Umbilical cord (tissue), 2 donors: ENCODE results near the gene BCAP31. TPM values are rescaled to one million over a fixed set of nuclear protein-coding genes. Genes with fewer than 3 reads are reported as not detected.
"Not testable (repeated sequence)": the region's sequence is repeated elsewhere in the genome, so short reads cannot be mapped to it uniquely, and the experiment has no call there.

Source experiments
- DNase-seq: peaks from one replicate; pipeline ENCODE4 v3.0.0-alpha.2; 2015; ENCODE audit warnings: low spot score
- total RNA-seq: library from RNA; depleted of rRNA; stranded (reverse); fragments of >200 nt; gene quantifications from one replicate; pipeline ENCODE4 v1.2.3, GENCODE V29; 2014; ENCODE audit warnings: low replicate concordance; ENCODE audit not compliant: insufficient read depth

Gene BCAP31
- total RNA-seq, 1 donor from 2014 or later = 58.5 TPM

GRCh38 chrX:153709726-153710674 lies 14.2 kb downstream of the BCAP31 start:
- DNase-seq = no peak

GRCh38 chrX:153708415-153708814 lies 15.8 kb downstream of the BCAP31 start:
- peak; percentile 58 for DNase-seq

GRCh38 chrX:153707406-153707805 lies 16.8 kb downstream of the BCAP31 start:
- DNase-seq = no peak

- DNase-seq = no peak
Observed at GRCh38 chrX:153706799-153707198, 17.4 kb downstream of the BCAP31 start.

GRCh38 chrX:153705403-153706060 lies 18.7 kb downstream of the BCAP31 start:
- DNase-seq = not testable (repeated sequence)

GRCh38 chrX:153704631-153705402 lies 19.4 kb downstream of the BCAP31 start:
- DNase-seq = not testable (repeated sequence)

GRCh38 chrX:153704021-153704526 lies 20.1 kb downstream of the BCAP31 start:
- no peak for DNase-seq

- no peak for DNase-seq
Observed at GRCh38 chrX:153703036-153703370, 21.2 kb downstream of the BCAP31 start.

GRCh38 chrX:153702336-153703035 lies 21.7 kb downstream of the BCAP31 start:
- DNase-seq = no peak

- no peak for DNase-seq
Observed at GRCh38 chrX:153701706-153702105, 22.5 kb downstream of the BCAP31 start.

DNA sequence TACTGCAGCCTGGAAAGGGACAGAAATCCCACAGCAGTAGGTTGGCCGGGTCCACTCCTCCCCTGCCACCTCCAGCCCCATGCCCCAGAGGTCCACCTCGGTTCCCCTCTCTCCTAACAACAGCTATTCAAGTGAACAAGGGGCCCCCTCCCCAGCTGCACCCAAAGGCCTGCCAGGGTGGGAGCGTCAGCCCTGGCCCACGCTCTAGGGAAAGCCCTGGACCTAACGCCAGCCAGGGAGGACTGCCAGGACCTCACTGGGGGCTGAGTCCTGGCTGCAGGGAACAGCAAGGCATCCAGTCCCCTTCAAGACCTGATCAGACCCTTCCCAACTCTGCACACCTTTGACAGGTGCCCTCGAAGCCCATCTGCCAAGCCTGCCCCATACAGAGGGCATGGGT lies 23.2 kb downstream of the BCAP31 start:
- DNase-seq = no peak

GRCh38 chrX:153700376-153700945 lies 23.7 kb downstream of the BCAP31 start:
- no peak for DNase-seq

GRCh38 chrX:153699784-153700371 lies 24.3 kb downstream of the BCAP31 start:
- DNase-seq = not testable (repeated sequence)

DNA sequence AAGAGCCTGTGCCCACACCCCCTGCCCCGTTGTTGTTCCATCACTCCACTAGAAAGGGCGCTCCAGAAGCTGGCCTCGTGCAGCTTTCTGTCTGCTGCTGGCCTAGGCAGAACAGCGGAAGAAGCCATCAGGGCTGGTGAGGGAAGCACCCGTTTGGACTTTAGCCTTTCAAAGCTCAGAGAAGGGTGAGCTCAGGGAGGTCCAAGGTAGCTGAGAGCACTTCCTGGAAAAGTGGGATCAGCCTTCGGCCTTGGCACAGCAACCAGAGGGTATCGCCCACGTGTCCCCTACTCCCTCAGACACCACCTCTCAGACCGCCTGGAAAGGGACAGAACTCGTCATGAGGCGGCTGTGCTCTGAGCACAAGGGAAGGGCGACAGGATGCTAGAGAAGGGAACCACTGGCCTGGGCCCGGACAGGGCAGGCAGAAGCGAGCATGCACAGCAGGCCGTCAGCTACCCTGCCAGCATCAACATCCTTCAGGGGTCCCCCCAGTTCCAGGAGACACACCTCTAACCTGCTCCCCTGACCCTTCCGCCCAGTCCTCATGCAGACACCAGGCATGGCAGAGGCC lies 24.9 kb downstream of the BCAP31 start:
- DNase-seq = not testable (repeated sequence)

DNA sequence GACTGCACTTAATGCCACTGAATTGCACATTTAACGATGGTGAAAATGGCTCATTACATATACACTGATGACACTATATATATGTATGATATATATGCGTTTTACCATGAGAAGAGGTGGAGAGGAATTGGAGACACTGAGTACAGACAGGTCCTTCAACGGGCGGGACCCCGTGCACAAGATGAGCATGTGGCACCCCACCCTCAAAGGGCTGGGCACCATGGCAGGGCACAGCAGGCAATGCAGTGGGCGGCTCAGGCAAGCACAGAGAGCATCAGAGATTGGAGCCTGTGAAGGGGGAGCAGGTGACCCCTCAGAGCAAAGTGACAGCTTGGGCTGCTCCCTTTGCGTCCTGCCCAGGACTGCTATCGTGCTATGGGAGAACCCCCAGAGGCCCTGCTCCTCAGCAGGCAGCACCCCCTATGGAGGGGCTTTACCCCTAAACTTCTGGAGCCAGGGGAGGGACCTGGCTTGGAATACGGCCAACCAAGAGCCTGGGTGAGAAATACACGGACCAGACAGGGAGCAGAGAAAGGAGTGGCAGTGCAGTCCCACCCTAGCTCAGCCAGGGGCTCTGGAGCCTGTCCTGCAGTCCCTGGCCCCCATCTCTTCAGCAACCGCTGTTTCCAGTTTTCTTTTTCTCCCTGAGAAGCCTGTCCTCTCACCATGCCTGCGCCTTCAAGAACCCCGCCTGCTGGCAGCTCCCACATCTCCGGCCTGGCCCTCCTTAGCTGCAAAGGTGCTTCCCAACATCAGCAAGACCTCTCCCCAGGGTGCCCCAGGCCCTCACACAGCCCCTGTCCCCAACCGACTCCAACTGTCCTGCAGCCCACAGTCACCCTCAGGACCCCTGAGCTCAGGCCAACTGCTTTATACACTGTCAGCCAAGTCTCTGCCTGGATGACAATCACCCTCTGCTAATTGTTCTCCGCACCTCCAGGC lies 26.0 kb downstream of the BCAP31 start:
- DNase-seq = no peak

GRCh38 chrX:153696986-153697722 lies 27.0 kb downstream of the BCAP31 start:
- not testable (repeated sequence) for DNase-seq

DNA sequence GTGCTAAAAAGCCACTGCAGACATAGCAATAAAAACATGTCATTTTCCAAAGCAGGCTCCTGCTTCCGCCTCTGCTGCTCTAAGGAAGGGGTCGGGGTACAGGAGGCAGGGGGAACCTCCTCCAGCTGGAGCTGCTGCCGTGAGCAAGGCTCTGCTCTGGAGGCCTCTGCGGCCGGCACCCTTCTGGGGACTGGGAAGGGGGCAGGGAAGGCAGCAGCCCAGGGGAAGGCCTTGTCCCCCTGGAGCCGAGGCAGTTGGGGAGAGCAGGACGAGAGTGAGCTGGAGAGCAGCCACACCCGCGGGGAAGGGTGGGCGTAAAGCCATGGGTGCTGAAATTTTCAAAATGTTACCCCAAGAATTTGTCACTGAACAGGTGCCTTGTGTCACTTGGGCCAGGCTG lies 27.6 kb downstream of the BCAP31 start:
- DNase-seq = not testable (repeated sequence)

DNA sequence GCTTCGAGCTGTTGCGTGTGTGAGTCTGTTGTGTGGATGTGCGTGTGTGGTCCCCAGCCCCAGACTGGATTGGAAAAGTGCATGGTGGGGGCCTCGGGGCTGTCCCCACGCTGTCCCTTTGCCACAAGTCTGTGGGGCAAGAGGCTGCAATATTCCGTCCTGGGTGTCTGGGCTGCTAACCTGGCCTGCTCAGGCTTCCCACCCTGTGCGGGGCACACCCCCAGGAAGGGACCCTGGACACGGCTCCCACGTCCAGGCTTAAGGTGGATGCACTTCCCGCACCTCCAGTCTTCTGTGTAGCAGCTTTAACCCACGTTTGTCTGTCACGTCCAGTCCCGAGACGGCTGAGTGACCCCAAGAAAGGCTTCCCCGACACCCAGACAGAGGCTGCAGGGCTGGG lies 28.1 kb downstream of the BCAP31 start:
- no peak for DNase-seq
